K562 (cell line): Measurements from ENCODE around the gene BSCL2. TPM values are rescaled to one million over a fixed set of nuclear protein-coding genes. Genes with fewer than 3 reads are reported as not detected.

Experiments used
- AFF4 ChIP-seq: sonication (generic); formaldehyde crosslinking; IDR thresholded peaks from 2 replicates; pipeline ENCODE4 v1.8.0; 2023; ENCODE audit warnings: mild to moderate bottlenecking, missing genetic modification reagents
- ARID3B ChIP-seq: fragments of 250-450 bp; sonication (Bioruptor Pico); IDR thresholded peaks from 2 replicates; pipeline ENCODE4 v1.4.0; 2020; ENCODE audit warnings: borderline replicate concordance
- CLOCK ChIP-seq: fragments of 250-450 bp; sonication (Bioruptor Pico); IDR thresholded peaks from 2 replicates; pipeline ENCODE4 v1.4.0; 2020; ENCODE audit warnings: mild to moderate bottlenecking, moderate library complexity, borderline replicate concordance
- FOXP1 ChIP-seq: sonication (generic); formaldehyde crosslinking; IDR thresholded peaks from 2 replicates; pipeline ENCODE4 v1.8.0; 2022; ENCODE audit warnings: mild to moderate bottlenecking, missing genetic modification reagents
- KLF1 ChIP-seq: fragments of 450-650 bp; IDR thresholded peaks from 2 replicates; pipeline ENCODE4 v1.6.1; 2016; ENCODE audit warnings: missing genetic modification characterization, missing compliant biosample characterization
- MAFG ChIP-seq: fragments of 450-650 bp; conservative IDR thresholded peaks from 2 replicates; pipeline ENCODE4 v1.6.1; 2016; ENCODE audit warnings: missing genetic modification characterization, missing compliant biosample characterization
- NR0B1 ChIP-seq: fragments of 450-650 bp; IDR thresholded peaks from one replicate; pipeline ENCODE4 v1.6.1; 2018; ENCODE audit warnings: mild to moderate bottlenecking, moderate library complexity; ENCODE audit not compliant: partially characterized antibody
- SNIP1 ChIP-seq: fragments of 450-650 bp; IDR thresholded peaks from 2 replicates; pipeline ENCODE4 v1.7.1; 2017; ENCODE audit warnings: low read depth, mild to moderate bottlenecking
- THRB ChIP-seq: fragments of 450-650 bp; formaldehyde crosslinking; conservative IDR thresholded peaks from 2 replicates; pipeline ENCODE4 v1.4.0; 2022; ENCODE audit warnings: mild to moderate bottlenecking, missing genetic modification characterization
- ZNF444 ChIP-seq: fragments of 250-450 bp; sonication (Bioruptor Pico); IDR thresholded peaks from 2 replicates; pipeline ENCODE4 v1.4.0; 2020; ENCODE audit warnings: mild to moderate bottlenecking, moderate library complexity
- ZNF57 ChIP-seq: fragments of 450-650 bp; formaldehyde crosslinking; IDR thresholded peaks from 2 replicates; pipeline ENCODE4 v1.4.0; 2020; ENCODE audit warnings: mild to moderate bottlenecking, moderate library complexity
- ZSCAN29 ChIP-seq: fragments of 450-650 bp; IDR thresholded peaks from 2 replicates; pipeline ENCODE4 v1.6.1; 2017
- polyA plus RNA-seq, 8 experiments: library from polyadenylated mRNA; depleted of rRNA in 4 of 8; stranded (reverse) in 5 of 8; unstranded in 3 of 8; fragments of >200 nt; fragmentation: Nextera tagmentation in 2 of 8; fragmentation: Illumina TruSeq in 1 of 8; extraction: Ambion mirVana in 2 of 8; extraction: Trizol in 1 of 8; gene quantifications; 2 replicates each; pipeline versions ENCODE4 v1.2.1 to v1.2.3, GENCODE V29; 2011 to 2014; ENCODE audit warnings: inconsistent platforms in 1 of 8, missing spikeins in 1 of 8
- total RNA-seq, 7 experiments: library from RNA; depleted of rRNA in 6 of 7; stranded (reverse); fragments of >200 nt in 6 of 7; fragmentation: Illumina TruSeq in 2 of 7; extraction: Trizol in 2 of 7; gene quantifications; 2 replicates each; pipeline versions ENCODE4 v1.2.1 to v1.2.3, GENCODE V29; 2011 to 2021; ENCODE audit warnings: low replicate concordance in 1 of 7

The BSCL2 gene
- total and polyA plus RNA-seq, 9 of the 15 experiments (the other 6 are each of a cell fraction or from before 2014, with no cell fraction given), result 18.9 to 51.7 (median 35.2) TPM

GRCh38 chr11:62645946-62646824 lies 61.0 kb downstream of the BSCL2 start, which contains the start of gene GANAB (continued):
- TF ChIP-seq ARID3B (CRISPR knock-in tag) (no peak), AFF4 (CRISPR knock-in tag) (no peak), ZNF57 (CRISPR knock-in tag) (no peak), FOXP1 (CRISPR knock-in tag) (no peak; the same call in none of the 2 replicates), KLF1 (no peak), NR0B1 (no peak), MAFG (tag) (no peak), ZNF444 (CRISPR knock-in tag) (no peak), ZSCAN29 (no peak), THRB (CRISPR knock-in tag) (no peak), SNIP1 (no peak), CLOCK (CRISPR knock-in tag) (no peak)
